HepG2 (cell line): ENCODE data around the gene PLEKHH1. TPM values are rescaled to one million over a fixed set of nuclear protein-coding genes. Genes with fewer than 3 reads are reported as not detected.

Experiments
- ATAC-seq: fragments of 200-7000 bp; cut with Tn5 transposase; 3 replicates; pipeline ENCODE4 v1.9.1; 2020; ENCODE audit warnings: mild to moderate bottlenecking, moderate library complexity
- BruUV-seq: library from RNA; stranded (reverse); fragments of 400-500 nt; replicated peaks from 2 replicates; lab custom pipeline; 2021; lab: Mats Ljungman, UMichigan
- CTCF ChIA-PET: fragments of 300-600 bp; formaldehyde crosslinking; extraction: SDS; loops from one replicate; lab custom pipeline; 2021; ENCODE audit warnings: low total read pairs, inconsistent platforms, low intra/inter-chr PET ratio; lab: Yijun Ruan, JAX
- POLR2A ChIA-PET: fragments of 350-600 bp; sonication (Branson Sonifier 250); formaldehyde crosslinking; loops from one replicate; lab custom pipeline; 2020; ENCODE audit warnings: antibody characterized with exemption, inconsistent platforms; lab: Yijun Ruan, JAX
- DNase-seq: peaks from one replicate; pipeline ENCODE4 v3.0.0-alpha.2; 2015; ENCODE audit warnings: low spot score
- FAIRE-seq: peaks from 3 replicates; lab custom pipeline; 2011; peaks lifted over from hg19 to GRCh38; lab: Jason Lieb, UNC
- H2AFZ ChIP-seq: one replicate; pipeline ENCODE4 v1.6.1; 2011; ENCODE audit warnings: low read length, inconsistent platforms
- H3K27ac ChIP-seq: fragments of 300-600 bp; 3 replicates; pipeline ENCODE4 v1.8.0; 2011; ENCODE audit warnings: mixed run types, mild to moderate bottlenecking, mixed read lengths, low read length, inconsistent platforms; ENCODE audit not compliant: insufficient read depth; ENCODE audit errors: extremely low read length
- H3K27me3 ChIP-seq, 2 experiments: fragments of 200-600 bp in 1 of 2; 2 replicates in 1 of 2; 3 replicates in 1 of 2; pipeline versions ENCODE4 v1.6.0 to v1.8.0; 2011; ENCODE audit warnings: low read length in 2 of 2, mild to moderate bottlenecking in 2 of 2, moderate library complexity in 2 of 2, inconsistent platforms in 1 of 2; ENCODE audit not compliant: insufficient read depth in 2 of 2, control insufficient read depth in 1 of 2
- H3K36me3 ChIP-seq, 2 experiments: fragments of 200-600 bp in 1 of 2; replicated peaks in 1 of 2; 2 replicates in 1 of 2; 3 replicates in 1 of 2; pipeline versions ENCODE4 v1.5.1 to v1.8.0; 2011; ENCODE audit warnings: low read length in 2 of 2, inconsistent platforms in 1 of 2; ENCODE audit not compliant: insufficient read depth in 2 of 2, control insufficient read depth in 1 of 2
- H3K4me1 ChIP-seq: 2 replicates; pipeline ENCODE4 v1.5.1; 2012; ENCODE audit warnings: low read length, inconsistent platforms; ENCODE audit not compliant: insufficient read depth
- H3K4me2 ChIP-seq: 2 replicates; pipeline ENCODE4 v1.6.0; 2011; ENCODE audit warnings: low read depth, low read length, inconsistent platforms
- H3K4me3 ChIP-seq, 3 experiments: fragments of 200-600 bp in 1 of 3; sonication (generic), shearing (Covaris generic) in 1 of 3; replicated peaks in 1 of 3; 2 replicates each; pipeline ENCODE4 v1.5.1; 2011 to 2016; ENCODE audit warnings: low read length in 3 of 3, inconsistent platforms in 2 of 3, low read depth in 2 of 3, mild to moderate bottlenecking in 2 of 3, control low read depth in 1 of 3, mixed read lengths in 1 of 3; ENCODE audit not compliant: insufficient read depth in 1 of 3
- H3K79me2 ChIP-seq: one replicate; pipeline ENCODE4 v1.6.1; 2011; ENCODE audit warnings: low read length, inconsistent platforms; ENCODE audit not compliant: insufficient read depth
- H3K9ac ChIP-seq: 2 replicates; pipeline ENCODE4 v1.6.0; 2011; ENCODE audit warnings: mild to moderate bottlenecking, low read depth, low read length, inconsistent platforms; ENCODE audit not compliant: insufficient read depth
- H3K9me3 ChIP-seq: 2 replicates; pipeline ENCODE4 v1.5.1; 2012; ENCODE audit warnings: mild to moderate bottlenecking, low read length
- H4K20me1 ChIP-seq: 2 replicates; pipeline ENCODE4 v1.6.0; 2011; ENCODE audit warnings: inconsistent platforms, mild to moderate bottlenecking, low read length, moderate library complexity; ENCODE audit not compliant: insufficient read depth
- SALL2 ChIP-seq: sonication (generic); formaldehyde crosslinking; IDR thresholded peaks from 2 replicates; pipeline ENCODE4 v1.8.1; 2023; ENCODE audit warnings: mild to moderate bottlenecking, missing genetic modification reagents, inconsistent platforms
- SNAPC4 ChIP-seq: sonication (generic); formaldehyde crosslinking; IDR thresholded peaks from 2 replicates; pipeline ENCODE4 v1.4.0; 2020; ENCODE audit warnings: mild to moderate bottlenecking, missing genetic modification reagents
- ZNF34 ChIP-seq: sonication (generic); formaldehyde crosslinking; IDR thresholded peaks from 2 replicates; pipeline ENCODE4 v1.4.0; 2020; ENCODE audit warnings: mild to moderate bottlenecking, missing genetic modification reagents, borderline replicate concordance
- WGBS: methylation state at CpG from one replicate; pipeline ENCODE4 v1.1.6; 2017; ENCODE audit warnings: low lambda C conversion rate; 5-methylcytosine and 5-hydroxymethylcytosine counted together
- in situ Hi-C: cut with HindIII; loops from 2 replicates; pipeline ENCODE4 v1.10.0; 2017; ENCODE audit warnings: low pct_unique_long_range_greater_than_20kb; ENCODE audit not compliant: extremely low pct_ligation_motif_present
- intact Hi-C: fragments of 100-400 bp; cut with micrococcal nuclease; formaldehyde crosslinking; loops from one replicate; pipeline ENCODE4 v1.10.0; 2022; ENCODE audit not compliant: unreplicated experiment
- polyA plus RNA-seq, 8 experiments: library from polyadenylated mRNA; depleted of rRNA in 3 of 8; stranded (reverse) in 7 of 8; unstranded in 1 of 8; fragments of >200 nt; fragmentation: Illumina TruSeq in 4 of 8; extraction: Trizol in 4 of 8; gene quantifications; 2 replicates each; pipeline versions ENCODE4 v1.2.1 to v1.2.3, GENCODE V29; 2011 to 2016; ENCODE audit warnings: low read depth in 4 of 8, missing spikeins in 1 of 8, mixed read lengths in 1 of 8; ENCODE audit not compliant: insufficient read depth in 1 of 8
- total RNA-seq, 5 experiments: library from RNA; depleted of rRNA; stranded (reverse); fragments of >200 nt; fragmentation: Illumina TruSeq; extraction: Trizol; gene quantifications; 2 replicates each; pipeline ENCODE4 v1.2.3, GENCODE V29; 2016; ENCODE audit warnings: low read depth in 1 of 5

The PLEKHH1 gene
- total and polyA plus RNA-seq, 2 of the 13 experiments (the other 11 are each of a cell fraction or from before 2014, with no cell fraction given), result 8.6 to 15.8 TPM

- ChIA-PET CTCF (no interaction called here), POLR2A (interaction anchor here (0.8 to 1.8 kb wide), 5 partner anchors 16 to 109 kb away, joined by 3 to 9 read pairs (median 5); partner anchors contain the start of genes PIGH and RDH11)
- Histone ChIP-seq H3K9me3 (no peaks in the 10 kb centered on the region), H3K36me3 (no peaks in the 10 kb centered on the region; a peak in 1 of 5 replicates), H4K20me1 (no peaks in the 10 kb centered on the region), H3K9ac (peak overlapping the region; percentile 85), H2AFZ (no peak overlapping the region), H3K27ac (peak overlapping the region; percentile 61), H3K4me3 (peak overlapping the region; percentile 81 to 95 (median 88)), H3K27me3 (0 out of 5 replicates have a peak, but pooled peaks cover 0 to 5% of the 10 kb centered on the region in 2 experiments), H3K79me2 (no peaks in the 10 kb centered on the region), H3K4me1 (peaks cover 51% of the 10 kb centered on the region), H3K4me2 (peak overlapping the region; percentile 86)
- no peak for TF ChIP-seq SNAPC4 (CRISPR knock-in tag)
- 0 out of 2 replicates have a peak, but pooled peaks have one; percentile 66 for TF ChIP-seq ZNF34 (CRISPR knock-in tag)
- 0 out of 2 replicates have a peak, but pooled peaks have one; percentile 64 for TF ChIP-seq SALL2 (CRISPR knock-in tag)
- BruUV-seq, result TSS peak; percentile 75
- DNase-seq (no peak), FAIRE-seq (no peak), ATAC-seq (peak; percentile 10; the same call in 2 of the 3 replicates)
- WGBS, result 38% methylated on average over 18 of the region's 19 CpGs
- in situ Hi-C loops (loop anchor here (25.0 kb wide), 1 partner anchor 1192 kb away; no protein-coding TSS in a partner anchor), intact Hi-C loops (no loop called here)
Observed at GRCh38 chr14:67620217-67620785, 87.2 kb downstream of the PLEKHH1 start.
